ENCODE data around the gene COX19. TPM values are rescaled to one million over a fixed set of nuclear protein-coding genes. Genes with fewer than 3 reads are reported as not detected.

The COX19 gene
- total and polyA plus RNA-seq, 2 of the 13 experiments (the other 11 are each of a cell fraction or from before 2014, with no cell fraction given) = 11.5 to 21.7 TPM

DNA sequence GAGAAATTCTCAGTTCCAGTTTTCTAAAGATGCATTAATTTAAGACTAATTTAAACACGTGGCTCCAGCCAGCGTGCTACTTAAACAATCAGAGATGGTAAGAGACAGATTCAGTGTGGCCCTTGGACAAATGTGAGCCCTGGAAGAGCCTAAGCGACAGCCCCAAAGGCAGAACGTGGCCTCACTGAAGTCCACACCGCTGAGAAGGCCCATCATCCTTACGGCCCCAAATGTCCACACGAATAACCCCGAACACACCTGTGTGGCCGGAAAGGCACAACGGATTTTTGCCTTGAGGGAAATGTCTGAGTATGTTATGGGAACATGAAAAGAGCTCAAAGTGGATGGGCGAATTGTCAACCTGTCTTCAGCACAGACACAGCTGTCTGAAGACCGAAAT, 3.2 kb downstream of the COX19 start:
- H3K36me3 ChIP-seq (replicated peaks in 1 of 2; ENCODE audit: control insufficient read depth in 1 of 2, insufficient read depth in 2 of 2, low read length in 2 of 2) = peaks cover 20 to 40% of the 10 kb centered on the region in 2 experiments
- in situ Hi-C loops (cut with HindIII; ENCODE audit: extremely low pct_ligation_motif_present, low pct_unique_long_range_greater_than_20kb) = no loop called here
- H2AFZ ChIP-seq (ENCODE audit: low read length) = no peak overlapping the region
- H3K27me3 ChIP-seq (ENCODE audit: control insufficient read depth in 1 of 2, insufficient read depth in 2 of 2, low read length in 2 of 2) = no peaks in the 10 kb centered on the region; a peak in 1 of 5 replicates
- no peak for ATAC-seq
- peaks cover 10% of the 10 kb centered on the region; the same call in 1 of the 2 replicates for H4K20me1 ChIP-seq (ENCODE audit: insufficient read depth, low read length)
- peak overlapping the region in 2 of 3 experiments; percentile 18 to 44; a peak in 2 of 6 replicates for H3K4me3 ChIP-seq (replicated peaks in 1 of 3; ENCODE audit: insufficient read depth in 1 of 3, low read depth in 2 of 3, low read length in 3 of 3)
- no peaks in the 10 kb centered on the region for H3K9me3 ChIP-seq (ENCODE audit: low read length)
- peaks cover 45% of the 10 kb centered on the region for H3K4me1 ChIP-seq (ENCODE audit: insufficient read depth, low read length)
- CTCF ChIA-PET (ENCODE audit: low intra/inter-chr PET ratio, low total read pairs) = no interaction called here
- FAIRE-seq = no peak
- H3K4me2 ChIP-seq (ENCODE audit: low read depth, low read length) = peak overlapping the region; percentile 93
- intact Hi-C loops (cut with micrococcal nuclease; ENCODE audit: unreplicated experiment) = no loop called here
- no peak for DNase-seq (ENCODE audit: low spot score)
- H3K9ac ChIP-seq (ENCODE audit: insufficient read depth, low read depth, low read length) = peak overlapping the region; percentile 97
- 91% methylated on average over 12 of the region's 12 CpGs for WGBS (ENCODE audit: low lambda C conversion rate)
- no TSS peak for BruUV-seq (replicated peaks)
- H3K79me2 ChIP-seq (ENCODE audit: insufficient read depth, low read length) = peaks cover 66% of the 10 kb centered on the region
- POLR2A ChIA-PET = interaction anchor here (0.9 to 8.6 kb wide), 10 partner anchors 6 to 198 kb away, joined by 4 to 292 read pairs (median 18); partner anchors contain the start of gene CYP2W1
- H3K27ac ChIP-seq (ENCODE audit: extremely low read length, insufficient read depth, low read length) = peak overlapping the region; percentile 100
- TF ChIP-seq MAFF (IDR thresholded peaks at IDR 0.05; ENCODE audit: low read depth, low read length) = no peak
- no peak for TF ChIP-seq ZNF296 (CRISPR knock-in tag; conservative IDR thresholded peaks at IDR 0.05)
- TF ChIP-seq HIC2 (CRISPR knock-in tag; IDR thresholded peaks at IDR 0.05; ENCODE audit: low read depth) = no peak
- TF ChIP-seq ZNF354B (CRISPR knock-in tag; IDR thresholded peaks at IDR 0.05) = no peak
- TF ChIP-seq ZBTB33 (CRISPR knock-in tag; IDR thresholded peaks at IDR 0.05) = peak; percentile 47; the same call in 1 of the 2 replicates
- TF ChIP-seq, protein P1, sequence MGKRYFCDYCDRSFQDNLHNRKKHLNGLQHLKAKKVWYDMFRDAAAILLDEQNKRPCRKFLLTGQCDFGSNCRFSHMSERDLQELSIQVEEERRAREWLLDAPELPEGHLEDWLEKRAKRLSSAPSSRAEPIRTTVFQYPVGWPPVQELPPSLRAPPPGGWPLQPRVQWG (CRISPR knock-in tag; IDR thresholded peaks at IDR 0.05; ENCODE audit: borderline replicate concordance, low read depth) = no peak
- TF ChIP-seq SRSF9 (IDR thresholded peaks at IDR 0.05; ENCODE audit: borderline replicate concordance, insufficient read depth, low read depth, low read length, poor library complexity, severe bottlenecking) = no peak
- no peak for TF ChIP-seq ZNF326 (CRISPR knock-in tag; IDR thresholded peaks at IDR 0.05; ENCODE audit: borderline replicate concordance)
- no peak for TF ChIP-seq ZNF124 (CRISPR knock-in tag; IDR thresholded peaks at IDR 0.05)
- TF ChIP-seq ZNF747 (CRISPR knock-in tag; IDR thresholded peaks at IDR 0.05; ENCODE audit: borderline replicate concordance) = no peak
- TF ChIP-seq GATAD1 (CRISPR knock-in tag; IDR thresholded peaks at IDR 0.05) = no peak
- no peak for TF ChIP-seq ARHGAP35 (CRISPR knock-in tag; IDR thresholded peaks at IDR 0.05; ENCODE audit: borderline replicate concordance)
- 0 out of 2 replicates have a peak, but pooled peaks have one; percentile 9 for TF ChIP-seq ZFY (CRISPR knock-in tag; IDR thresholded peaks at IDR 0.05)
- TF ChIP-seq ZNF598 (CRISPR knock-in tag; IDR thresholded peaks at IDR 0.05; ENCODE audit: borderline replicate concordance) = 0 out of 2 replicates have a peak, but pooled peaks have one; percentile 60
- TF ChIP-seq ZNF333 (CRISPR knock-in tag; IDR thresholded peaks at IDR 0.05; ENCODE audit: borderline replicate concordance) = no peak
- no peak for TF ChIP-seq ZNF337 (CRISPR knock-in tag; IDR thresholded peaks at IDR 0.05; ENCODE audit: borderline replicate concordance, low read depth)
